Left renal pelvis (tissue), 4 donors: ENCODE measurements around the gene FATE1. TPM values are rescaled to one million over a fixed set of nuclear protein-coding genes. Genes with fewer than 3 reads are reported as not detected.

Source experiments
- DNase-seq, 4 donors: peaks; one replicate each; pipeline ENCODE4 v3.0.0-alpha.2; 2013; ENCODE audit warnings: low read depth in 4 of 4, low spot score in 3 of 4
- polyA plus RNA-seq, 4 donors: library from polyadenylated mRNA; unstranded; fragments of 120-200 nt; gene quantifications; one replicate each; pipeline ENCODE4 v1.2.1, GENCODE V29; 2013; ENCODE audit not compliant: insufficient read length in 4 of 4

FATE1 gene
- polyA plus RNA-seq, 4 donors = 0.31 TPM; not detected in 3

DNA sequence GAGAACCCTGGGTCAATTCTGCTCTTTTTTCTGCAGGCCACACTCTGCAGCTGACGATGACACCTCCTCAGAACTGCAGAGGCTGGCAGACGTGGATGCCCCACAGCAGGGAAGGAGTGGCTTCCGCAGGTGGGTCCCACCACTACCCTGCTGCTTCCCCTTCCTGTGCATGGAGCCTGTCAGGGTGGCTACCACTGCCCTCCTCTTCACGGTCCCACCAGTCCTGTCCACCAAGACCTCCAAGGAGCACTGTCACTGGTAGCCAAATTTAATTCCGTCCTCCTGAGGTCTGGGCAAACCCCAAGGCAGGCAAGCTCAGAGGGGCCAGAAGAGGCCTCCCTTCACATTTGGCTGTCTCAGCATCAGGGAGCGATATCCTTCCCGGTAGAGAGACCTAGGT lies 22.9 kb downstream of the FATE1 start:
- DNase-seq = no peak

DNA sequence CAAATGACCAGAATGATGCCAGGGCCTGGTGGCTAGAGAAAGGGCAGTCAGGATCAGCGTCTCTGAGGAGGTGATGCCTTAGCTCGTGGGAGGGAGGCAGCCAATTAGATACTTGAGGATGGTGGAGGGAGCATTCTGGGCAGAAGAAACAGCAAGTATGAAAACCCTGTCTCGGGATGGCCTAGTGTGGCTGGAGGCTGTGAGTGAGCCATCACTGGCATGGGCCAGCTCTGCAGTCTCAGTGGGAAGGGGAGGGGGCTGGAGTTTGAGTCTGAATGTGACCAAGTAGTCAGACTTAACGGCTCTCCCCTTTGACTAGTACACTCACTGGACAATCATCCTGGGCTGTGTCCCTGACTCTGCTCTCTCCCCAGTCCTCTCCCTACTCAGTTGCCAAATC lies 25.8 kb downstream of the FATE1 start:
- DNase-seq = no peak

DNA sequence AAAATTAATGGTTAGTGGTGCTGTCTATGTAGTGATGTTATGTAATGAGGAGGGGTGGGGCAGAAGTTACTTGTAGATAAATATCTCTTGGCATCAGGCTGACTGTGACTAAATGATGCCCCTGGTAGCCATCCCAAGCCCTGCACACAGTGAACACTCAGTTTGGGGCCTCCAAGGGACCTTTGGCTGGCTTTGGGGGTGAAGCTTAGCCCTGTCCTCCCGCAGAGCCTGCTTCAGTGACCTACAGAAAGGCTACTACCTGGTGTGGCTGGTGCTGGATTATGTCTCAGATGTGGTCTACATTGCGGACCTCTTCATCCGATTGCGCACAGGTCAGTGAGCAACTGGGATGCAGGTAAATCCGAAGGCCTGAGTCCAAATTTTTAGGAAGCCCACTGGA lies 26.5 kb downstream of the FATE1 start:
- DNase-seq = no peak

DNA sequence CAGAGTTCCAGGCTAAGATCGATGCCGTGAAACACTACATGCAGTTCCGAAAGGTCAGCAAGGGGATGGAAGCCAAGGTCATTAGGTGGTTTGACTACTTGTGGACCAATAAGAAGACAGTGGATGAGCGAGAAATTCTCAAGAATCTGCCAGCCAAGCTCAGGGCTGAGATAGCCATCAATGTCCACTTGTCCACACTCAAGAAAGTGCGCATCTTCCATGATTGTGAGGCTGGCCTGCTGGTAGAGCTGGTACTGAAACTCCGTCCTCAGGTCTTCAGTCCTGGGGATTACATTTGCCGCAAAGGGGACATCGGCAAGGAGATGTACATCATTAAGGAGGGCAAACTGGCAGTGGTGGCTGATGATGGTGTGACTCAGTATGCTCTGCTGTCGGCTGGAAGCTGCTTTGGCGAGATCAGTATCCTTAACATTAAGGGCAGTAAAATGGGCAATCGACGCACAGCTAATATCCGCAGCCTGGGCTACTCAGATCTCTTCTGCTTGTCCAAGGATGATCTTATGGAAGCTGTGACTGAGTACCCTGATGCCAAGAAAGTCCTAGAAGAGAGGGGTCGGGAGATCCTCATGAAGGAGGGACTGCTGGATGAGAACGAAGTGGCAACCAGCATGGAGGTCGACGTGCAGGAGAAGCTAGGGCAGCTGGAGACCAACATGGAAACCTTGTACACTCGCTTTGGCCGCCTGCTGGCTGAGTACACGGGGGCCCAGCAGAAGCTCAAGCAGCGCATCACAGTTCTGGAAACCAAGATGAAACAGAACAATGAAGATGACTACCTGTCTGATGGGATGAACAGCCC lies 28.0 kb downstream of the FATE1 start:
- no peak for DNase-seq

DNA sequence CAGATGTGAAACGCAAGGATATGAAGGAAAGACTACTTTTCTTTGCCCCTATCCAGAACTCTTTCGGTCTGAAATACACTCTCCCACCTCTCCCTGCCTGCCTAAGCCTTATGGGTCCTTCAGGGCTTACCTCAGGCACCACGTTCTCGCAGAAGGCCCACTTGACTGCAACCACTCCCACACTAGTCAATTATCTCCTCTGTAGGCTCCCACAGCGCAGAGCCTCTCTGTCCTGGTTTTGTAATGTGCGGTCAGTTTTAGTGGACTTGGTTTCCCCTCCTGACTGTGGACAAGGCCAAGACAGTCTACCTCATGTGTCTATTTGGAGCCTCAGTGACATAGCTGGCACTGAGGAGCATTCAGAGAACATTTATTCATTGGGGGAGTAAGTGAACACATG lies 29.8 kb downstream of the FATE1 start:
- DNase-seq = no peak

DNA sequence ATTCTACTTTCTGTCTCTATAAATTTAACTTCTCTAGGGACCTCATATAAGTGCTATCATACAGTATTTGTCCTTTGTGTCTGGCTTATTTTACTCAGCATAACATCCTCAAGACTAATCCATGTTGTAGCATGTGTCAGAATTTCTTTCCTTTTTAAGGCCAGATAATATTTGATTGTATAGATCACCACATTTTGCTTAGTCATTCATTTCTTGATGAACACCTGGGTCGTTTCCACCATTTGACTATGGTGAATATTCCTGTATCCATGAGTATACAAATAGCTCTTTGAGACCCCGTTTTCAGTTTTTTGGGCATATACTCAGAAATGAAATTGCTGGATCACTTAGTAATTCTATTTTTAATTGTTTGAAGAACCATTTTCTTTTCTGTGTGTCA lies 30.7 kb downstream of the FATE1 start:
- no peak for DNase-seq

DNA sequence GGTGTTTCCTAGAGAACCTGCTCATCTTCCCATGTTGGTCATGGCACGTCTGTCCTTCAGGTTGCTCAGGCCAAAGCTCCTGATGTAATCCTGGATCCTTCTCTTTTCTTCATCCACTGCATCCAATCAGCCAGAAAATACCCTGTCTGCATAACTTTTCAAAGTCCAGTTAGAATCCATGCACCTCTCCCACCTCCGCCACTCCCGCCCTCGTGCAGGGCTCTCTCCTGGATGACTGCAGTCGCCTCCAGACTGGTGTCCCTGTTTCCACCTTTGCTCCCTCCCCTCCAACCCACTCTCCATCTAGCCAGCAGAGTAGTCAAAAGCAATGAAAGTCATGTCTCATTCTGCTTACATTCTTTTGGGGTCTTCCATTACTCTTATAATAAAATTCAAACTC lies 34.7 kb downstream of the FATE1 start:
- DNase-seq = no peak

DNA sequence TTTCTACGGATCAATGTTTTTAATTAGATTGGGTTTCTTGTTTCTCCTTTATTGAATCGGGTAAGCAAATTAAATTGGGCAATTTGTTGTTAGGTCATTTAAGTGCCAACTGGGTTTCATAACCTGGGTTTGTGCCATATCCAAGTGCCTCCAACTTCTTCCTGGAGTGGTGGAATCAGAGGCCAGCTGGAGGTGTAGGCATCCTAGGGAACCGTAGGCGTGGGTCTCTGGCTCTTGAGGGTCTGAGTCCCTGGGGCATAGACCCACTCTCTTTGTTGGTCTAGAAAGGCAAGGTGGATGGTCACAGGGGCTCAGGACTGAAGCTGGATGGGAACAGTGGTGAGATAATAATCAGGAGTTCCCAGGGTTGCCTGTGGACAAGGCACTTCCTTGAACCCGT lies 37.0 kb downstream of the FATE1 start:
- DNase-seq = no peak

DNA sequence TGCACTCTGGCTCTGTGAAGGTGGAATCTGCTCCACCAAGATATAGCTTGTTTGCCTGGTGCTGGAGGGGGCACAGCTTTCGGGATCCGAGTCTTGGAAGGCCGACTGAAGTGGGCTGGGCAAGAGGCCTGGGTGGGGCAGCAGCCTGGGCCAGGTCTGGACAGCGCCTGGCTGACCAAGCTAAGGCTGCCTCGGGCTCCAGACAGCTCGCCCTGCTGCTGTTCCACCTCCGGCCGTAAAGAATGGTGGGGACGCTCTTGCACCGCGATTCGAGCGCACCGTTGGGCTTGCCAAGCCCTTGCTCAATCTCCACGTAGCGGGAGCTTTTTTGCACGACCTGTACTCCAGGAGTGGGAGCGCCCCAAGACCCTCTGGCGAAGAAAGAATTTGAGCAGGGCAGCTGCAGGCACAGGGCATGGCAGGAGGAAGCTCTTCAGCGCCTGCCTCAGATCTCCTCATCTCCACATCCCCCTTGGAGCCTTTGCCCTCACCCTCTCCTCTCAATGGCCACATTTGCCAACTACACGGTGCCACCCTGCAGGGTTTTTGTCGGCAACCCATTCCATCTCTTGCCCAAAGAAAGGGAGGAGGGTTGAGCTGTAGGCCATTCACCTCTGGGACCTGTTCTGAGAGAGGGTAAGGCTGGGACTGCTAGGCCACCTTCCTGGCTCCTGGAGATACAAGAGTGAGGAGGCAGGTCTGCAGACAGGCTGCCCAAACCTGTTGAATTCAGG lies 37.6 kb downstream of the FATE1 start:
- no peak for DNase-seq

DNA sequence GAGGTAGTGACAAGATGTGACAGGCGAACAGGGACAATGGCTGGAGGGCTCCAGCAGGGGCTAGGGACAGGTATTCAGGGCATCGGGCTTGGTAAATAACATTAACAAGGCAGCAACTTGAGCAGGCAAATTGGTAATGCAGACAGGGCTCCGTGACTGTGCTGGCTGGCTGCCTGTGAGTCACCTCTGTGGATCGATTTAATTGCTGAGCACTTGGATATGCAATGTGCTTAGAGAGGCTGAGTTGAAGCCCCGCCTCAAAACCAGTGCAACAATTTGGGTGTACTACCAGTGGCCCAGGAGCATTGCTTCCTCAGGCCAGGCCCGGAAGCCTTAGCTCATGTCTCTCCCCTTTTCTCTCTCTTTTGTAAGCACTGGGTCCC lies 38.2 kb downstream of the FATE1 start:
- no peak for DNase-seq

DNA sequence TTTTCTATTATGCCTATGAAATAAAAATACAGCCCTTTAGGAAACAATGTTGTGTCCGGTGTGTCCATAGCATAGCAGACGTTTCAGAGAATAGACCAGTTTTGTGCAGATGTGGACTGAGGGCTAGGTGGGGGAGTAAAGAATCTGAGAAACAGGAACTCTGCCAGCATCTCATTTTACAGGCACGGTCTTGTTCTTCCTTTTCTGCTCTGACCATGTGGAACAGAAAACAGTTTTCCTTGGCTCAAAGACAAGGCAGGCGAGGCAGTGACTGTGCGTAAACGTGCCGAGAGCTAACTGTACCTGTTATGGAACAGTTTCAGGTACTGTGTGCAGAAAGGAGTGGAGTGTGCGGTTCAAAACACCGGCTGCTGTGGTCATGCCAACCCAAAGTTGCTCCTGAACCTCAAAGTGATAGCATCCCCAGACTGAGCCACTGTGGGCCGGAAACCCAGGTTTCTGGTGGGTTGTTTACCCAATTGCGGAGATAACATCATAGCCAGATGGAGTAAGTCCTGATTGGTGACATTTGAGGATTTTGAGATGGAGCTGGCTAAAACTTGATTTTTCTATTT lies 38.9 kb downstream of the FATE1 start:
- DNase-seq = no peak

DNA sequence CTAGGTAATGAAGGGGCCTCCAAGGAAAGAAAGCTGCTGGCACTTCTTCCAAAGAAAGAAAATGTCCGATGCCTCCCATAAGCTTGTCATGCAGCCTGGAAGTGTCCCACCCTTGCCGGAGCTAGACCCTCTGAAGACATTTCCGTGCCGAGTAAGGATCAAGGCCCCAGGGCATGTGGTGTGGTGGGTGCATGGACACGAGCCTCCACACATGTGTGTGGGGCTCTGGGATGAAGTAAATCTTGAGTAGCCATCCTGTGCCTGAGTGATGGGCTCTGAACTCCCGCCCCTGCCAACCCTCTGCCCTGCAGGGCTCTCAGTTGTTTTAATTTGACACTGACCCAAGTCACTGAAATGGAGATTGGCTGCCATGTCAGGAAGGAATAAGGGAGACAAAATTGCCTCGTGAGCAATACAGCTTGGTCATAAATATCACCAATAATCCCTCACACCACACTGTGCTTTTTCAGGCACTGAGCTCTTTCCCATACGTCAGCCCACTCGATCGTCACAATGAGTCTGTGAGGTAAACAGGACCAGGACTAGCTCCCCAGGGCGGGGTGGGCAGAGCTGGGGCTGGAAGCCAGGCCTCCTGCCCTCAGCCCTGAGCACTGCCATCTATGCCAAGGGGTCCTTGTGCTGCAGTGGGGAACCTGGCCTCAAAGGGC lies 43.3 kb downstream of the FATE1 start:
- DNase-seq = no peak

DNA sequence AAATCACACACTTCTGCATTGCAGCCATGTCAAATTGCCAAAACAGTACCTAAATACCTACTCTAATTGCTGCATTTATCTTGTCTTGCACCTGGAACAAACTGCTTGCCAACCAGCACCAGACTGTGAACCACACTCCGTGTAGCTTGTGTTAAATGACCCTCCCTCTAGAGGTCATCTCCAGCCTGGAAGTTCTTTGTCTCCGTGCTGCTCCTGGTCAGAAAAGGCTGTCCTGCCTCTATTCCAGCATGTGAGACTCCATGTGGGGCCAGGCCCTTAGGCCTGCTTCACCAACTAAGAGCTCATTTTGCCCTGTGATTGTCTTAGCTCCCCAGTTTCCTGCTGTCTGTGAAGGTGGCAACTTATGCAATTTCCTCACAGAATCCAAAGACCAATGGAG lies 47.0 kb downstream of the FATE1 start:
- DNase-seq = no peak

DNA sequence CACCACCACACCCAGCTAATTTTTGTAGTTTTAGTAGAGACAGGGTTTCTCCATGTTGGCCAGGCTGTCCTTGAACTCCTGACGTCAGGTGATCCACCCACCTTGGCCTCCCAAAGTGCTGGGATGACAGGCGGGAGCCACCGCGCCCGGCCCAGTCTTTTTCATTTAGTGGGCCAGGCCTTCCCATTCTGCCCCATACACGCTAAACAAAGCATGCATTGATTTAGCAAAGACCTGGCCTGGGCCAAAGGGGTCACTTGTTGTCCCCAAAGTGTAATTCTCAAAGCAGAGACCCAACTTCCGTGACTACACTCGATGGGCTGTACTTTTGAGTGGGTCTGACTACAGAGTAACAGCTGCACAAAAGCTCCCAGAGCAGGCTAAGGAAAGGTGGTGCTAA lies 47.9 kb downstream of the FATE1 start:
- no peak for DNase-seq

DNA sequence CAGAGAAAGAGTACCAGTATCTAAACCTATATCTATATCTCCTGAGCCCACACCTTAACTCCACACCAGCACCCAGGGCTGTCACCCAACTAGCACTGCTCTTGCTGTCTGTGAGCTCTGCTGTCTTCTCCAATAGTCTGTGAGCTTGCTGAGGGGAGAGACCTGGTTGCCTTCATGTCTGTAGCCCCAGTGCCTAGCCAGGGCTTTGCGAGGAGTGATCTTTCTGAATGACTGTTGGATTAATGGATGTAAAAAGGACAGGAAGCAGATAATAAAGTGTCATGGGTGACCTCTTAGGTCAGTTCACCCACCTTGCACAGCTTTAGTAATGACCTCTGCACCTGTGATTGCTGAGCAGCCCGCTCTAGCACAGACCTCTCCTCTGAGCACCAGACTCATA lies 49.2 kb downstream of the FATE1 start:
- no peak for DNase-seq

DNA sequence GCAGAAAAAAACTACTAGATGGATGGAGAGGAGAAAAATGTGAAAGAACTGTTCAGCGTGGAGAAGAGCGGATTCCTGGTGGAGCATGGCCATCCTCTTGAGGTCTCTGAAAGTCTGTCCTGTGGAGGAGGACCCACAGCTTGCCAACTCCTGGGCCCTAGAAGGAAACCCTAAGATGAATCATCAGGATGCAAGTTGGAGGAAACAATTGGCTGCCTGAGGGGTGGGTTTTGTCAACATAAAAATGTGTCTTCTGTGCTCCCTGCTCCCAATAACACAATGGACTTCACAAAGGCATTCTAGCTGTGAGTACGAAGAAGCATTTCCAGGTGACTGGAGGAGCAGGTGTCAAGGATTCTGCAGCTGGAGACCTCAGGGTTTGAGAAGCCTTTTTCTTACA lies 55.9 kb downstream of the FATE1 start:
- no peak for DNase-seq

Other genes starting within 250 kb of the FATE1 start
- not detected for gene PASD1, start 152.4 kb upstream of the FATE1 start, polyA plus RNA-seq
- gene PRRG3, start 20.6 kb upstream of the FATE1 start, polyA plus RNA-seq = 10 to 100 TPM in 1 of 4 donors, 1 to 10 TPM in 3; 5.3 to 20.4 (median 8.9) TPM
- not detected for gene CNGA2, start 18.7 kb downstream of the FATE1 start, polyA plus RNA-seq
- not detected for gene MAGEA4, start 196.9 kb downstream of the FATE1 start, polyA plus RNA-seq